Ovary (tissue), 3 donors: Measurements from ENCODE around the gene LEF1.

ENCODE experiments used
- EP300 ChIP-seq: sonication (generic); formaldehyde crosslinking; IDR thresholded peaks from one replicate; pipeline ENCODE4 v1.6.1; 2017; ENCODE audit warnings: antibody characterized with exemption
- POLR2A ChIP-seq: fragments of 450-650 bp; IDR thresholded peaks from one replicate; pipeline ENCODE4 v1.6.1; 2017; ENCODE audit warnings: antibody characterized with exemption, mild to moderate bottlenecking, moderate library complexity
- TF ChIP-seq, protein P1 (sequence below), 3 donors: fragments of 450-650 bp in 2 of 3; fragments of 200-600 bp in 1 of 3; IDR thresholded peaks; one replicate each; pipeline versions ENCODE4 v1.5.1 to v1.8.0; 2016 to 2022; ENCODE audit warnings: antibody characterized with exemption in 3 of 3, mild to moderate bottlenecking in 1 of 3
- donor health status: DM: no; HTN: no; CAD: no.

DNA sequence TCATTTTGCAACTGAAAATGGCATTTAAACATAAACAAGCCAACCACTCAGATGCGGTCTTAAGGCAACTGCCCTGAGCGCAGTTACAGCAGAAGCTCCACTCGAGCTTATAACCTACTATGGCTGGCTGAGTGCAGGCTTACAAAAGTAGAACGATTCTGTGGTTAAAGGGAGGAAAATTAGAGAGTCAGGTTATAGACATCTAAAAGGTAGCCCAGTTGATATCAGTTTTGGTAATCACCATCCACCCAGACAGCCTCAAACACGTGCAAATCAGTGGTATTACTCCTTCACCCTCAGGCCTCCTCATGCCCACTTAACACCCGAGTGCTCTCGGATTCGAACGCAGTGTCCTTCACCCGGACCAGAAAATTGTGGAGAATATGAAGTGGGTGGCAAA, 3.1 kb downstream of the LEF1 start:
- TF ChIP-seq, protein P1, sequence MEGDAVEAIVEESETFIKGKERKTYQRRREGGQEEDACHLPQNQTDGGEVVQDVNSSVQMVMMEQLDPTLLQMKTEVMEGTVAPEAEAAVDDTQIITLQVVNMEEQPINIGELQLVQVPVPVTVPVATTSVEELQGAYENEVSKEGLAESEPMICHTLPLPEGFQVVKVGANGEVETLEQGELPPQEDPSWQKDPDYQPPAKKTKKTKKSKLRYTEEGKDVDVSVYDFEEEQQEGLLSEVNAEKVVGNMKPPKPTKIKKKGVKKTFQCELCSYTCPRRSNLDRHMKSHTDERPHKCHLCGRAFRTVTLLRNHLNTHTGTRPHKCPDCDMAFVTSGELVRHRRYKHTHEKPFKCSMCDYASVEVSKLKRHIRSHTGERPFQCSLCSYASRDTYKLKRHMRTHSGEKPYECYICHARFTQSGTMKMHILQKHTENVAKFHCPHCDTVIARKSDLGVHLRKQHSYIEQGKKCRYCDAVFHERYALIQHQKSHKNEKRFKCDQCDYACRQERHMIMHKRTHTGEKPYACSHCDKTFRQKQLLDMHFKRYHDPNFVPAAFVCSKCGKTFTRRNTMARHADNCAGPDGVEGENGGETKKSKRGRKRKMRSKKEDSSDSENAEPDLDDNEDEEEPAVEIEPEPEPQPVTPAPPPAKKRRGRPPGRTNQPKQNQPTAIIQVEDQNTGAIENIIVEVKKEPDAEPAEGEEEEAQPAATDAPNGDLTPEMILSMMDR (IDR thresholded peaks at IDR 0.05) = no peak
- TF ChIP-seq POLR2A = no peak
- TF ChIP-seq EP300 = no peak
